GM12892 (cell line): ENCODE data around the gene ATP7B.

Source experiments
- DNase-seq: peaks from one replicate; pipeline ENCODE4 v3.0.0; 2011; ENCODE audit not compliant: insufficient read length
- FAIRE-seq: peaks from 2 replicates; lab custom pipeline; 2011; peaks lifted over from hg19 to GRCh38; lab: Jason Lieb, UNC
- POLR2A ChIP-seq: IDR thresholded peaks from 2 replicates; pipeline ENCODE4 v1.6.1; 2011; ENCODE audit warnings: low read depth, low read length, control low read depth
- POLR2AphosphoS5 ChIP-seq: IDR thresholded peaks from 2 replicates; pipeline ENCODE4 v1.6.1; 2011; ENCODE audit warnings: low read depth, low read length, control low read depth
- TAF1 ChIP-seq: IDR thresholded peaks from 2 replicates; pipeline ENCODE4 v1.6.1; 2011; ENCODE audit warnings: low read depth, mild to moderate bottlenecking, control low read depth, low read length, borderline replicate concordance

The ATP7B gene

GRCh38 chr13:51971520-51972426, 39.5 kb downstream of the ATP7B start:
- TF ChIP-seq TAF1 (no peak), POLR2AphosphoS5 (no peak), POLR2A (no peak)
- DNase-seq (no peak), FAIRE-seq (no peak)

- no peak for FAIRE-seq
- no peak for TF ChIP-seq TAF1
- no peak for TF ChIP-seq POLR2A
- no peak for TF ChIP-seq POLR2AphosphoS5
- DNase-seq = no peak
Observed at GRCh38 chr13:51970349-51970748, 40.9 kb downstream of the ATP7B start.

- DNase-seq (no peak), FAIRE-seq (no peak)
- no peak for TF ChIP-seq POLR2A
- no peak for TF ChIP-seq TAF1
- TF ChIP-seq POLR2AphosphoS5 = no peak
Observed at GRCh38 chr13:51967482-51968446, 43.5 kb downstream of the ATP7B start.

- DNase-seq (no peak), FAIRE-seq (no peak)
- TF ChIP-seq TAF1 = no peak
- TF ChIP-seq POLR2A = no peak
- no peak for TF ChIP-seq POLR2AphosphoS5
Observed at GRCh38 chr13:51966186-51966585, 45.1 kb downstream of the ATP7B start.

- TF ChIP-seq TAF1 = no peak
- TF ChIP-seq POLR2A = no peak
- TF ChIP-seq POLR2AphosphoS5 = no peak
- DNase-seq (no peak), FAIRE-seq (no peak)
Observed at GRCh38 chr13:51961493-51962403, 49.5 kb downstream of the ATP7B start.

- TF ChIP-seq TAF1 (no peak), POLR2A (no peak), POLR2AphosphoS5 (no peak)
- no peak for DNase-seq
- no peak for FAIRE-seq
Observed at GRCh38 chr13:51960766-51961165, 50.5 kb downstream of the ATP7B start.

GRCh38 chr13:51959773-51960172, 51.5 kb downstream of the ATP7B start:
- peak; percentile 61 for FAIRE-seq

GRCh38 chr13:51958217-51958547, 53.1 kb downstream of the ATP7B start:
- TF ChIP-seq POLR2A (no peak), TAF1 (no peak)
- DNase-seq = no peak
- no peak for FAIRE-seq

More at GRCh38 chr13:51959773-51960172, 51.5 kb downstream of the ATP7B start:
- peak; percentile 33 for DNase-seq
- TF ChIP-seq POLR2A (no peak), POLR2AphosphoS5 (no peak), TAF1 (no peak)

GRCh38 chr13:51957377-51958216, 53.7 kb downstream of the ATP7B start:
- FAIRE-seq = no peak
- no peak for DNase-seq
- TF ChIP-seq POLR2A = no peak
- no peak for TF ChIP-seq TAF1
- TF ChIP-seq POLR2AphosphoS5 = no peak

GRCh38 chr13:51956717-51957116, 54.5 kb downstream of the ATP7B start:
- DNase-seq = no peak
- TF ChIP-seq POLR2A (no peak), POLR2AphosphoS5 (no peak), TAF1 (no peak)
- FAIRE-seq = no peak
